ENCODE data around the gene INTS3.

The INTS3 gene

DNA sequence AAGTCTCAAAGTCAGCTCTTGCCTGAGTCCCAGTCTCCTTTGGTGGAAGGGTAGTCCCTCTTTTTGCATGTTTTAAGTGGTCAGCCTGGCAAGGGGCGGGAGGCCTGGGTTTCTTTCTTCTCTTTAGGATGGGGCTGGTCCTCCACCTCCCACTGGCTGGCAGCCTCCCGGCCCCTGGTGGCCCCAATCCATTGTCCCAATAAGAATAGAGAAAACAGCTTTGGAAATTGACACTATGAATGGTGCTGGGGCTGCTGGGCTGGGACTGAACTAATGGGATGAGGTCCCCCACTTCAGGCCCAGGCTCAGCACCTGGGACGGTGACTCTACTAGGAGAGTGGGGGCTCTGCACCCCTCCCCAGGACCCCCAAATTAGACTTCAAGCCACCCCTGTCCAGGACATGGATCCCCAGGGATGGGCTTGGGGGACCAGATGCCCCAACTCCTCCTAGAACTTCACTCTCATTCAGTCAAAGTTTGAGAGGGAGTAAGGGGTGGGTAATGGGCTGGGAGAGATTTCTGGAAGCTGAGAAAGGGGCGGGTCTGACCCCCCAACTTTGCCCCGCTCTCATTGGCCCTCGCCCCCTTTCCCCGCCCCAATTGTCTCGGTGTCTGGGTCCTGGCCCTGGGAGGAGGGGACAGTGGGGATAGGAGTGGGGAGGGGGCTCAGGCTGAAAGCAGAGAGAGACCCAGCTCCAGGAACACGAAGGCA is 65.6 kb downstream of the INTS3 start:
- peaks cover 32% of the 10 kb centered on the region for H3K4me1 Mint-ChIP-seq
- no peak overlapping the region for H3K27ac Mint-ChIP-seq (ENCODE audit: low read depth)
- H3K4me3 Mint-ChIP-seq = no peak overlapping the region
- no peaks in the 10 kb centered on the region for H3K9me3 Mint-ChIP-seq
- H3K27me3 Mint-ChIP-seq = peaks cover 20% of the 10 kb centered on the region
- no peak for DNase-seq (ENCODE audit: low spot score in 2 of 2)
- peaks cover 5% of the 10 kb centered on the region for H3K36me3 Mint-ChIP-seq (ENCODE audit: insufficient read depth)
- ATAC-seq (replicated peaks; ENCODE audit: extremely low read depth, poor library complexity, severe bottlenecking) = no peak

DNA sequence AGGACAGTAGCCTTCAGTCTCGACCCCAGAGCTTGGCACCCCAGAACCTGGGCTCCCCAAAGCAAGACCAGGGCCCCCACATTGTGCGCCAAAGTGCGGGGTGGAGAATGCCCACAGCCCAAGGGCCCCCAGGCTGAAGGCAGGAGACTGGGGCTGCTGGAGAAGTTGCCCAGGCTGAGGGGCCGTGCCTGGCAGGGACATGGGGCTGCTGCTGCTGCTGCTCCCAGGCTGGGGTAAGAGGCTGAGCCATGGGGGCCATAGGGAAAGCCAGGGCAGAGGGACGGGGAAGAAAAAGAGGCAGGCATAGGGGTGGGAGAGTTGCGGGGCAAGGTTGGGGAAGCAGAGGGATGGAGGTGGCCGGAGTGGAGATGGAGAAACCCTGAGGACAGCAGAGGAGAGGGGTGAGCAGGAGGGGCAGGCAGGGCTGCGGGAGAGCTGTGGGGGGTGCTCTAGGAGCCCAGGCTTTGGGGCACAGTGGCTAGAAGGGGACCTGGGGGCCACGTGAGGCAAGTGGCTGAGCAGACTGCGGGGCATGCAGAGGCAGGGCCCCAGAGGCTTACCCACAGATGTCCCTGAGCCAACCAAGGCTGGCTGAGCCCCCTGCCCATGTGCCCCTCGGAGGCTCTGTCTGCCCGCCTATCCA is 66.2 kb downstream of the INTS3 start:
- Mint-ChIP-seq H3K27me3 (peaks cover 14% of the 10 kb centered on the region), H3K4me1 (peaks cover 32% of the 10 kb centered on the region), H3K36me3 (ENCODE audit: insufficient read depth) (peaks cover 5% of the 10 kb centered on the region), H3K4me3 (peak overlapping the region; percentile 14), H3K27ac (ENCODE audit: low read depth) (peak overlapping the region; percentile 70), H3K9me3 (no peaks in the 10 kb centered on the region)
- ATAC-seq (replicated peaks; ENCODE audit: extremely low read depth, poor library complexity, severe bottlenecking) (no peak), DNase-seq (ENCODE audit: low spot score in 2 of 2) (no peak)

DNA sequence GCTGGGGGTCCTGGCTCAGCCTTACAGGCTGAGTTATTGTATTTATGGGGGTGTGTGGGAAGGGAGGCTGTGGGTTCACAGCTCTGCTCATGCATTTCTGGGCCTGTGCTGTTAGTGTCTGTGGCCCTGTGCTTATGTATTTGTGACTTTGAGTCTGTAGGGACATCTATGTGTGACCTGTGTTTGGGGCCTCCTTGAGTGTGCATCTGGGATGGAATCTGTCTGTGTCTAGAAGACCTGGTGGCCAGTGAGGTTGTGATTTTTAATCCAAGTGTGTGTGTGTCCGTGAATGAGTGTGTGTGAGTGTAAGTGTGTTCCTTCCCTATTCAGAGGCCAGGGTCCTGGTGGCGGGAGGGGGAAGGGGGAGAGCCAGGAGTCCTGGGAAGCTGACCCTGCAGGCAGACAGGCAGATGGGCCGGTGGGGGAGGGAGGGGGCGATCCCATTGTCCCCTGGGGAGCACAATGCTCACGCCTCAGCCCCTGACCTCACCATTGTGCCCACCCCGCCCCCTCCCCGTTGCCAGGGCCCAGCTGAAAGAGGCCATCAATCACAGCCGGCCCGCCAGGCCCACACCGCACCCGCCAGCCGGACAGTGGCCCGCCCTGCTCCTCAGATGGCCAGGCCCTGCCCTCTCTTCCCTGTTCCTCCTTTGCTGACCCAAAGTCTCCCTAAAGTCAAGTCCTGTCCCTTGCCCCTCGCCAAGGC is 66.9 kb downstream of the INTS3 start:
- DNase-seq (ENCODE audit: low spot score in 2 of 2) (no peak), ATAC-seq (replicated peaks; ENCODE audit: extremely low read depth, poor library complexity, severe bottlenecking) (no peak)
- Mint-ChIP-seq H3K4me1 (peaks cover 29% of the 10 kb centered on the region), H3K9me3 (no peaks in the 10 kb centered on the region), H3K4me3 (peak overlapping the region; percentile 14), H3K27me3 (peaks cover 7% of the 10 kb centered on the region), H3K27ac (ENCODE audit: low read depth) (peak overlapping the region; percentile 70), H3K36me3 (ENCODE audit: insufficient read depth) (peaks cover 5% of the 10 kb centered on the region)

DNA sequence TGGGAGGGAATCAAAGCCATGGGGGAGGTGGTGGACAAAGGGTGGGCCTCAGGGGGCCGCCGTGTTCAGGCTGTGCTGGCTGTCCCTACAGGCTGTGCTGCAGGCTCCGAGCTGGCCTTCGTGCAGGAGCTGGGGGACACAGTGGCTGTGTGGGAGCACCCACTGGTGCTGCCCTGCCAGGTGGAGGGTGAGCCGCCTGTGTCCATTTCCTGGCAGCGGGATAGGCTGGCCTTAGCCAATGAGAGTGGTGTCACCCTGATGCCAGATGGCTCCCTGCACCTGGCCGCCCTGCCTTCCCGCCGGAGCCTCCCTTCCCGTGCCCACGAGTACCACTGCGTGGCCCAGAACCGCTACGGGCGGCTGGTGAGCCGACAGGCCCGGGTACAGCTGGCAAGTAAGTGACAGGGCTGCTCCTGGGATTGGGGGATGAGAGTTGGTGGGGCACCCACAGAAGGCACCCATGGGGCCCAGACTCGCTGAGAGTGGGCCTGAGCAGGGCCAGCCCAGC is 67.5 kb downstream of the INTS3 start:
- peaks cover 5% of the 10 kb centered on the region for H3K36me3 Mint-ChIP-seq (ENCODE audit: insufficient read depth)
- H3K4me3 Mint-ChIP-seq = no peak overlapping the region
- no peaks in the 10 kb centered on the region for H3K9me3 Mint-ChIP-seq
- ATAC-seq (replicated peaks; ENCODE audit: extremely low read depth, poor library complexity, severe bottlenecking) (no peak), DNase-seq (ENCODE audit: low spot score in 2 of 2) (no peak)
- peak overlapping the region; percentile 70 for H3K27ac Mint-ChIP-seq (ENCODE audit: low read depth)
- peaks cover under 1% of the 10 kb centered on the region for H3K27me3 Mint-ChIP-seq
- H3K4me1 Mint-ChIP-seq = peaks cover 24% of the 10 kb centered on the region

DNA sequence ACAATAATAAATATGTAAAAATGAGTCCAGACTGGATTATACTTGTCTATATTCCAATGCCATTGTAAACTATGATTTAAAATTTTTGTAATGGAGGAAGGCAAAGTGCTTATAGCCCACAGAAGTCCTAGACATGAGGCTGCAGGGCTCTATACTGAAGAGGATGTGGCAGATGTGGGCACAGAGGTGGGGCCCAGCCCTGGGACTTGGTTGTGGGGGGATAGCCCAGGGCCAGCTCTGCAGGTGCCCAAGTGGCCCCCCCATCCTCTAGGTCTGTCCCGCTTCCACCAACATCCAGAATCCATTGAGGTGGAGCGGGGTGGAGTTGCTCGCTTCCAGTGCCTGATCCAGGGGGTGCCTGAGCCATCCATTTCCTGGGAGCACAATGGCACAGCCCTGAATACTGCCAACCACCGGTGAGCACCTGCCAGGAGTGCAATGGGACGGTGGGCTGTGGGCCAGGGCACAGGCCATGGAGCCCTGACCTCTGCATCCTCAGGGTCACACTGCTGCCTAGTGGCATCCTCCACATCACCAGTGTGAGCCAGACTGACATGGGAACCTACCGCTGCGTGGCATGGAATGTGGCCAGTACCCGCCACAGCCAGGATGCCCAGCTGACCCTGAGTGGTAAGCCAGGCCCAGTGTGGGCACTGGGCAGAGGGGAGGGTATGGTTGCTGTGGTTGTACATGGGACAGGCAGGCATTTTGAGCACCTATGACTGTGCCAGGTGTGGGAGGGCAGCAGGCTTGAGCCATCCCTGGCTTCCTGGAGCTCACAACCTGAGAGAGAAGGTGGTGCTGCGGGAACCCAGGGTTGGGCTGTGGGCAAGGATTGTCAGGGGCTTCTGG is 68.3 kb downstream of the INTS3 start:
- ATAC-seq (replicated peaks; ENCODE audit: extremely low read depth, poor library complexity, severe bottlenecking) (peak; percentile 78), DNase-seq (ENCODE audit: low spot score in 2 of 2) (no peak)
- Mint-ChIP-seq H3K4me3 (no peak overlapping the region), H3K27me3 (no peaks in the 10 kb centered on the region), H3K4me1 (peaks cover 19% of the 10 kb centered on the region), H3K27ac (ENCODE audit: low read depth) (peak overlapping the region; percentile 84), H3K9me3 (no peaks in the 10 kb centered on the region), H3K36me3 (ENCODE audit: insufficient read depth) (peaks cover 5% of the 10 kb centered on the region)

DNA sequence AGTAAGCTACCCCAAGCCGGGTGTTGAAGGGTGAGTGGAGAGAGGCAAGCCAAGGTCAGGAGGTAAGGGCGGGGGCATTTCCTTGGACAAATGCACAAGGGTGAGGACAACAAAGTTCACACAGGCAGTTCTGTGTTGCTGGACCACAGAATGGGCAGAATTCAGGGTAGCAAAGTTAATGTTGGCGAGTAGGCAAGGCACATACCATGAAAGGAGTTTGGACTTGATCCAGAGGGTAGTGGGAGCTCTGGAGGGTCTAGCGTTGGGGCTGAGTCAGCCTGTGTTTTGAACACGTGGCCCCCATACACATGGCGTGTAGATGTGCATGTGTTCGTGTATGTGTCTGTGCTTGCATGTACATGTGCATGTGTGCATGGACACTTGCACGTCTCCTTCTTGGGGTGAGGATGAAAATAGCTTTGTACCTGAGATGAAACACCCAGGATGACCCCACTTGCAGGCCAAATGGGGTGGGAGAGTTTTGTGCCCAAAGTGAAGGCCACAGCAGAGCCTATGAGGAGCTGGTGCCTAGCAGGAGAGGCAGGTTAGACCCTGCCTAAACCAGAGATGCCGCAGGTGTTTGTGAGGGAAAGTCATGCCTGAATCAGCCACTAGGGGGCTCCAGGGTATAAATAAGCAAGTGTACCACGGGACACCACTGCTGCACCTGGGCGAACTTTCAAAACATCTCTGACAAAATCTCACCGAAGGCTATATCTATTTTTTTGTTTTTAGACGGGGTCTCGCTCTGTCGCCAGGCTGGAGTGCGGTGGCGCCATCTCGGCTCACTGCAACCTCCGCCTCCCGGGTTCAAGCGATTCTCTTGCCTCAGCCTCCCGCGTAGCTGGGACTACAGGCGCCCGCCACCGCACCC is 69.2 kb downstream of the INTS3 start:
- no peak overlapping the region for H3K4me3 Mint-ChIP-seq
- peaks cover 8% of the 10 kb centered on the region for H3K36me3 Mint-ChIP-seq (ENCODE audit: insufficient read depth)
- ATAC-seq (replicated peaks; ENCODE audit: extremely low read depth, poor library complexity, severe bottlenecking) (peak; percentile 85), DNase-seq (ENCODE audit: low spot score in 2 of 2) (peak; percentile 76 to 83)
- no peaks in the 10 kb centered on the region for H3K27me3 Mint-ChIP-seq
- no peaks in the 10 kb centered on the region for H3K9me3 Mint-ChIP-seq
- peak overlapping the region; percentile 84 for H3K27ac Mint-ChIP-seq (ENCODE audit: low read depth)
- peaks cover 21% of the 10 kb centered on the region for H3K4me1 Mint-ChIP-seq

DNA sequence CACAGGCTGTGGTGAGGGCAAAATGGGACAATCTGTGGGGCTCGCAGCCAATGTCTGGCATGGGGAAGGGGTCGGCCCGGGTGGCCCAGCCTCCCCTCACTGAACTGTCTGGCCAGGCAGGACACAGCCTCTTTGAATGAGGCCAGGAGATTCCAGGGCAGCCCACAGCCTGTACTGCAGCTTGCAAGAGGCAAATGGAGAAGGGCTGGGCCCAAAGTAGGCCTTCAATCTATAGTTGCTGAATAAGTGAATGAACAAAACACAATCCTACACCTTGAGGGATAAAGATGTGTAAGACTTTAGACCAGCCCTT is 70.6 kb downstream of the INTS3 start:
- Mint-ChIP-seq H3K4me3 (no peak overlapping the region), H3K36me3 (ENCODE audit: insufficient read depth) (peaks cover 6% of the 10 kb centered on the region), H3K4me1 (peaks cover 31% of the 10 kb centered on the region), H3K27ac (ENCODE audit: low read depth) (no peak overlapping the region), H3K27me3 (no peaks in the 10 kb centered on the region), H3K9me3 (no peaks in the 10 kb centered on the region)
- ATAC-seq (replicated peaks; ENCODE audit: extremely low read depth, poor library complexity, severe bottlenecking) (no peak), DNase-seq (ENCODE audit: low spot score in 2 of 2) (no peak)

DNA sequence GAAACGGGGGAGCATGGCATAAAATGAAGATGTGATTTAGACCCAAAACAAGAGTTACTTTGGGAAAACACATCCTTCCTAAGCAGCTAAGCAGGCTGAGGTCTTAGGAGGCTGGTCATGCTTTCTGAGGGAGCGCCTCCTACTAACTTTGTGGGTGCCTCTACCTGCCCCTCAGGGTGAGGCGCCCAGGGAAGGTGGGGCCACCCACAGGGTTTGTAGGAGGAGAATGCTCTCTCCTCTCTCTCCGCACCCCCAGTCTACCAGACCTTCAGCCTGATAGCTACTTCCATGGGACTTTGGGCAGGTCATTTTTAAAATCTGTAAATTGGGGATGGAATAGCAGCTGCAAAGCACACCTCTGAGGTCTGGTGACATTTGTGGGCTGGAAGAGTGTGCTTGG is 71.2 kb downstream of the INTS3 start:
- Mint-ChIP-seq H3K27me3 (no peaks in the 10 kb centered on the region), H3K4me3 (no peak overlapping the region), H3K4me1 (peaks cover 37% of the 10 kb centered on the region), H3K9me3 (no peaks in the 10 kb centered on the region), H3K27ac (ENCODE audit: low read depth) (no peak overlapping the region), H3K36me3 (ENCODE audit: insufficient read depth) (peaks cover 6% of the 10 kb centered on the region)
- ATAC-seq (replicated peaks; ENCODE audit: extremely low read depth, poor library complexity, severe bottlenecking) = no peak
- DNase-seq (ENCODE audit: low spot score in 2 of 2) = no peak

DNA sequence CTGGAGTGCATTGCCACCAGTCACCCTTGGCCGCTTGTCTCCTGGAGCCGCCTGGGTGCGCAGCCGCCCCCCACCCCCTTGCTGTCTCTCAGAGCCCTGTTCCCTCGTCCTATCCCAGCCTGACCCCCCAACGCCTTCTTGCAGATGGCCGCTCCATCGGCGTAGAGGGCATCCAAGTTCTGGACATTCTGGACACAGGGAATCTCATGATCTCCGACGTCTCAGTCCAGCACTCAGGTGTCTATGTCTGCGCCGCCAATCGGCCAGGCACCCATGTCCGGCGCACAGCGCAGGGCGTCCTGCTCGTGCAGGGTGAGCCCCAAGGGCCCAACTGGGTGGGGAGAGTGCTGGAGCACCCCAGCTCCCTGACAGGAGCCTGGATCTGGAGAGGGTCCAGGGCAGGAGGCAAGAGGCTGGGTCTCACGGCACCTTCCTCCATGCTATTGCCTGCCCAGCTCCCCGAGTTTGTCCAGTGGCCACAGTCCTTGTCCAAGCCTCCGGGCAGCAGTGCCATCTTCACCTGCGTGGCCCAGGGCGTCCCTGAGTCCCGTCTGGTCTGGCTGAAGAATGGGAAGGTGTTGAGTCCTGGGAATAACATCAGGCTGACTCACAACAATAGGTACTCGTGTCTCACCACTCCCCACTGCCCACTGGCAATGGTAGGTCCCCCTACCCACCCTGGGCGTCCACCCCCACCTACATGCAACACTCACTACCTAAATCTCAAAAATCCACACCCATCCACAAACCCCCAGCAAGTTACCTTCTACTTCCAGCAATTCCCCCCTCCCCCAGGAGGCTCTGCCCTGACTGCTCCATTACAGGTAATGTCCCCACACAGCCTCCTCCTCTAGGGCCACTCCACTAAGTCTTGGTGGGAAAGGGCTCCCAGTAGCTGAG is 72.0 kb downstream of the INTS3 start:
- H3K4me3 Mint-ChIP-seq = no peak overlapping the region
- H3K4me1 Mint-ChIP-seq = peaks cover 40% of the 10 kb centered on the region
- H3K9me3 Mint-ChIP-seq = no peaks in the 10 kb centered on the region
- H3K27me3 Mint-ChIP-seq = no peaks in the 10 kb centered on the region
- ATAC-seq (replicated peaks; ENCODE audit: extremely low read depth, poor library complexity, severe bottlenecking) (no peak), DNase-seq (ENCODE audit: low spot score in 2 of 2) (no peak)
- H3K27ac Mint-ChIP-seq (ENCODE audit: low read depth) = no peak overlapping the region
- peaks cover 6% of the 10 kb centered on the region for H3K36me3 Mint-ChIP-seq (ENCODE audit: insufficient read depth)

DNA sequence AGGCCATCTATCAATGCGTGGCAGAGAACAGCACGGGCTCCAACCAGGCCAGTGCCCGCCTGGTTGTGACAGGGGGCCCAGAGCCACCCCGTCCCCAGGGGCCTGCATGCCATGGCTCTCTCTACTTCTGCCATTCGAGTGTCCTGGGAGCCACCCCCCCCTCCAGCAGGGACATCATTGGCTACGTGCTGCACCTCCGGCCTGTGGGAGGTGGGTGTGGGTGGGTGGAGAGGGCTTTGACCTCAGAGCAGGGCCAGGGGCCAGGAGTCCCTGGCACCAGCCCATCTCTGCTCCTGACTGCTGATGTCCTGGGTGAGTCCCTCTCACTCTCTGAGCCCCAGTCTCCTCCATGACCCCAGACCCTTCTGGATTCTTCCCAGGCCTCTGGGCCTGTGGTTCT is 72.7 kb downstream of the INTS3 start:
- no peaks in the 10 kb centered on the region for H3K27me3 Mint-ChIP-seq

DNA sequence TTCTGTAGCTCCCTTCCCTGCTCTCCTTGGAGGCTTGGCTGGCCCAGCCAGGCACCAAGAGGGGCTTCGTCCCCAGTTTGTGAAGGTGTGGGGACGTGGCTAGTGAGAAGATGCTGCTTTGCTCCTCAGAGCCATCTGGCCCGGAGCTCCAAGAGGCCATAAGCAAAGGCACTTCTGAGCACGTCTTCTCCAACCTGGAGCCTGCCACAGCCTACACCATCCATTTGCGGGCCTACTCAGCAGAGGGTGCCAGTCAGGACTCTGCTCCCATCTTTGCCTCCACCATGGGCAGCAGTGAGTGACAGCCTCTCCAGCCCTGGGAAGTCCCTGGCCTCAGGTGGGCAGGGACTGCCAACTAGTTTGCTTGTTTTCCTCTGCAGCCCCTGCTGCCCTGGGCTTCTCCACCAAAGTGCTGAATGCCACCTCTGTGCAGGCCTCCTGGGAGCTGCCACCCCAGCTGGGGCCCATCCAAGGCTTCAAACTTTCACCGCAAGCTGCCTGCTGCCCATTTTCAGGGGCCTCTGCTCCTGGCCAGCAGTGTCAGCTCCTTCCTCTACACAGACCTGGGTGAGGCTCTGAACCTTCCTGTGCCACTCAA is 73.3 kb downstream of the INTS3 start:
- ATAC-seq (replicated peaks; ENCODE audit: extremely low read depth, poor library complexity, severe bottlenecking) = no peak
- H3K27me3 Mint-ChIP-seq = no peaks in the 10 kb centered on the region
- peak overlapping the region; percentile 87 for H3K27ac Mint-ChIP-seq (ENCODE audit: low read depth)
- DNase-seq (ENCODE audit: low spot score in 2 of 2) = no peak
- no peak overlapping the region for H3K4me3 Mint-ChIP-seq
- no peaks in the 10 kb centered on the region for H3K9me3 Mint-ChIP-seq
- H3K4me1 Mint-ChIP-seq = peaks cover 52% of the 10 kb centered on the region
- peaks cover 14% of the 10 kb centered on the region for H3K36me3 Mint-ChIP-seq (ENCODE audit: insufficient read depth)

More for the DNA sequence above, 72.7 kb downstream of the INTS3 start:
- Mint-ChIP-seq H3K27ac (ENCODE audit: low read depth) (peak overlapping the region; percentile 87), H3K4me3 (no peak overlapping the region), H3K9me3 (no peaks in the 10 kb centered on the region), H3K36me3 (ENCODE audit: insufficient read depth) (peaks cover 11% of the 10 kb centered on the region), H3K4me1 (peaks cover 46% of the 10 kb centered on the region)
- DNase-seq (ENCODE audit: low spot score in 2 of 2) (no peak), ATAC-seq (replicated peaks; ENCODE audit: extremely low read depth, poor library complexity, severe bottlenecking) (no peak)
